NB4 (cell line): ENCODE data around the gene LPCAT1.

ENCODE experiments used
- DNase-seq: peaks from one replicate; pipeline ENCODE4 v3.0.0; 2010; ENCODE audit warnings: low read depth
- H3K4me3 ChIP-seq: one replicate; pipeline ENCODE4 v1.5.1; 2011; ENCODE audit warnings: mild to moderate bottlenecking, low read depth, low read length, moderate library complexity
- MAX ChIP-seq: IDR thresholded peaks from 2 replicates; pipeline ENCODE4 v1.6.1; 2011; ENCODE audit warnings: low read depth, low read length
- MYC ChIP-seq: IDR thresholded peaks from 2 replicates; pipeline ENCODE4 v1.6.1; 2011; ENCODE audit warnings: low read depth, low read length
- POLR2A ChIP-seq: IDR thresholded peaks from 2 replicates; pipeline ENCODE4 v1.6.1; 2011; ENCODE audit warnings: mild to moderate bottlenecking; ENCODE audit not compliant: insufficient read length; ENCODE audit errors: extremely low read depth
- TF ChIP-seq, protein P1 (sequence below): IDR thresholded peaks from one replicate; pipeline ENCODE4 v1.5.1; 2012; ENCODE audit warnings: low read depth, low read length

The LPCAT1 gene

DNA sequence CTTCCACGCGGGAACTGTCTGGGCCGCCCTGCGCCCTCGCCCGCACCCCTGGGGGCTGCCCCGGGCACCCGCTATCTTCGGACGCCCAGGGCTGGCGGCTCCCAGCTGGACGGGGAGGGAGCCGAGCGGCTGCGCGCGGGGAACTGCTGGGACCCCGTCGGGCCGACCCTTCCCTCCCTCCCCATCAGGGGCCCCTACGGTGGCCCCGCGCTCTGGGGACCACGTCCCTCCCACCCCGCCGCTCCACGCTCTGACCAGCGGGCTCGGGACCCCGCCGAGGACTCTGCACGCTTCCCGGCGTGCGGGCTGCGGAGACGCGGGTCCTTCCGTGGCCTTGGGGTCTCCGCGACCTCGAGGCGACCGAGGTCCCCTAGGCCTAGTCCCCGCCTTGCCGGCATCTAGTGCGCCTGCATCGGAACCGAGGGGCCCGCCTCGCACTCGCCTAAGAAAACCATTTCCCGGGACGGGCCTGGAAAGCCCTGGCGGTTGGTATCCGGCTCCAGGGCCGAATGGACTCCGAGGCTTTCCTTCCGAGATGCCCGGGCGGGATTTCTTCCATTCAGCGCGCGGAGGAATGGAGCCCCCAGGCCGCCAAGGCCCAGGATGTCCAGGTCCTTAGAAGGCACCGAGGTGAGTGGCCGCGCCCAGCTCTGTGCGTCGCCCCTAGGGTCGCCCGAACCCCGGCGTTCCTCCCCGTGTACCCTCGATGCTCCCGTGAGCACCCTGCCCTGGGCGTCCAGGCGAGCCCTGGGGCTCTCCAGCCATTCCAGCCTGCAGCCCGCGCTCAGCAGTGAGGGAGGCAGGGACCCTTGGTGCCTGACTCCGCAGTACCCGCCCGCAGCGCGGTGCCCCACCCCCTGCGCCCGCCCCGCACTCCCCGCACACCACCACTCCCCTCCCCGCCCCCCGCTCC, 77.8 kb downstream of the LPCAT1 start:
- DNase-seq: no peak
- no peak overlapping the region for H3K4me3 ChIP-seq
- TF ChIP-seq, protein P1, sequence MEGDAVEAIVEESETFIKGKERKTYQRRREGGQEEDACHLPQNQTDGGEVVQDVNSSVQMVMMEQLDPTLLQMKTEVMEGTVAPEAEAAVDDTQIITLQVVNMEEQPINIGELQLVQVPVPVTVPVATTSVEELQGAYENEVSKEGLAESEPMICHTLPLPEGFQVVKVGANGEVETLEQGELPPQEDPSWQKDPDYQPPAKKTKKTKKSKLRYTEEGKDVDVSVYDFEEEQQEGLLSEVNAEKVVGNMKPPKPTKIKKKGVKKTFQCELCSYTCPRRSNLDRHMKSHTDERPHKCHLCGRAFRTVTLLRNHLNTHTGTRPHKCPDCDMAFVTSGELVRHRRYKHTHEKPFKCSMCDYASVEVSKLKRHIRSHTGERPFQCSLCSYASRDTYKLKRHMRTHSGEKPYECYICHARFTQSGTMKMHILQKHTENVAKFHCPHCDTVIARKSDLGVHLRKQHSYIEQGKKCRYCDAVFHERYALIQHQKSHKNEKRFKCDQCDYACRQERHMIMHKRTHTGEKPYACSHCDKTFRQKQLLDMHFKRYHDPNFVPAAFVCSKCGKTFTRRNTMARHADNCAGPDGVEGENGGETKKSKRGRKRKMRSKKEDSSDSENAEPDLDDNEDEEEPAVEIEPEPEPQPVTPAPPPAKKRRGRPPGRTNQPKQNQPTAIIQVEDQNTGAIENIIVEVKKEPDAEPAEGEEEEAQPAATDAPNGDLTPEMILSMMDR: no peak
- TF ChIP-seq POLR2A: no peak
- no peak for TF ChIP-seq MYC
- TF ChIP-seq MAX: no peak

DNA sequence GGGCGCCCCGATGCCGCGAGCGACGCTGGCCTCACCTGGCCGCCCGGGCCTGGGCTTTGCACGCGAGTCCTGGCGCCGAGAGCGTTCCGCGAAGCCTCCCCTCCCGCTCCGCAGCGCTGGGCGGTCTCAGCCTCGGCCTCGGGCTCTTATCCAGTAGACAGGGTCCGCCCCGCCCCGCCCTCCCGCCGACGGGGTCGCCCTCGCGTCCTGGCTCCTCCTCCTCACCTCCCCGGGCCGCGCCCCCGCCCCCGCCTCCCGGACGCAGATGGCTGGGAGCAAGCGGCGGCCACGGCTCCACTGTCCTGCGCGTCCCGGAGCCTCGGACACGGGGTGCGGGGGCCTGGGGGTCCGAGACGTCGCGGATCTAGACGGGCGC, 78.5 kb downstream of the LPCAT1 start, which contains the start of gene SLC6A3:
Gene SLC6A3, minus strand, starts transcription at position 128 of the 376 bp plus-strand sequence. CDS start 2,243 bp downstream, outside the sequence.
- no peak for DNase-seq
- no peak within 1 kb of the TSS for H3K4me3 ChIP-seq
- TF ChIP-seq, protein P1: no peak

- no peak for DNase-seq
- no peak overlapping the region for H3K4me3 ChIP-seq
- no peak for TF ChIP-seq MYC
- TF ChIP-seq, protein P1: no peak
- no peak for TF ChIP-seq POLR2A
- no peak for TF ChIP-seq MAX
These were observed 79.2 kb downstream of the LPCAT1 start for GRCh38 chr5:1444361-1445189.

- H3K4me3 ChIP-seq: no peak overlapping the region
- DNase-seq: no peak
- TF ChIP-seq, protein P1: no peak
- TF ChIP-seq MAX (no peak), POLR2A (no peak), MYC (no peak)
These were observed 79.8 kb downstream of the LPCAT1 start for GRCh38 chr5:1443991-1444360.

DNA sequence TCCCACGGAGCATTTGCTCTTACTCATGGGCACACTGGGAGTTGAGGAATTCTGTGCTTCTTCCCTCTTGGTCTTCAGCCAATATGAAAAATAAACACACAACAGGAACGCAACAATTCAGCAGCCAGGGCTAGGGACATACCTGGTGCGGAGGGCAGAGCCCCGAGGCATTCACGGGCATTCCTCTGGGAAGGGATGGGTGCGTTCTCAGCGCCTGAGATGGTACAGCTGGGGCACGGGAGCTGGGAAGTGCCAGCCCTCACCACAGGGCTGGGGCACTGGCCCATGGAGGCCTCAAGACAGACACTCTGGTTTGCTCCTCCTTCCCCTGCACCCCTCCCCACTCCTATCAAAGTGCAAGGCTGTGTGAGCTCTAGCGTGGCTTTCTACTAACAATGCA, 80.6 kb downstream of the LPCAT1 start:
- no peak for DNase-seq
- H3K4me3 ChIP-seq: no peak overlapping the region
- TF ChIP-seq MYC (no peak), MAX (no peak), POLR2A (no peak)
- TF ChIP-seq, protein P1: no peak
